Astrocyte of the cerebellum (primary cell): Measurements from ENCODE around the gene C5orf46.
A peak's percentile ranks its signal among the peaks of the same experiment; 100 is the strongest.

Experiments
- DNase-seq: peaks from one replicate; pipeline ENCODE4 v3.0.0-alpha.2; 2011; ENCODE audit warnings: low read depth
- H3K4me3 ChIP-seq: 2 replicates; pipeline ENCODE4 v1.5.1; 2011; ENCODE audit warnings: mild to moderate bottlenecking, low read depth, low read length, moderate library complexity
- CTCF ChIP-seq: IDR thresholded peaks from 2 replicates; pipeline ENCODE4 v1.5.1; 2012; ENCODE audit warnings: low read length, low read depth, moderate library complexity, mild to moderate bottlenecking; ENCODE audit errors: missing control alignments
- in situ Hi-C: cut with HindIII; loops from 2 replicates; pipeline ENCODE4 v1.10.0; 2017; ENCODE audit warnings: low sequenced_read_pairs

Gene C5orf46

GRCh38 chr5:147901599-147902039 lies 4.7 kb downstream of the C5orf46 start:
- in situ Hi-C loops, result no loop called here
- no peak overlapping the region for H3K4me3 ChIP-seq
- DNase-seq, result peak; percentile 63
- TF ChIP-seq CTCF, result no peak

DNA sequence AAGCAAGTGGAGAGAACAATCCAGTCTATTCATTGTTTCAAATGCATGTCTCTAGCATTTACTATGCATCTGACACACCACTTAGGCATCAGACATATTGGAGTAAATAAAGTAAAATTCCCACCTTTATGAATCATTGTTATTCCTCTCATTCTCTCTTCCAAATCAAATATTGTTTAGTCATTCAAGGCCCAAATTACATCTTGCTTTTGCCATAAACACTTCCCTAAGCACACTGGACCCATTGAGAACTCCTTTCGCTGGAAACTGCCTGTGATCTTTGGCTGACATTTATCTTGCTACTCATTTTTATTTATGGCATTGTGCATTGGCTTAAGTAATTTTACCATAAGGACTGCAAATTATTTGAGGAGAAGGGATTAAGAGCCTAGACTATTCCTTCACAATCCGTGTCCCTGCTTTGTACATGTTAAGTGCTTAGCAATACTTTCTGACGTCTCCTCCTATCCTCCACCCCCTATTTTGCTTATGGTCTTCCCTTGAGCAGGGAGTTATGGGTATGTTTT lies 7.4 kb downstream of the C5orf46 start:
- in situ Hi-C loops, result no loop called here
- H3K4me3 ChIP-seq, result no peak overlapping the region
- no peak for DNase-seq
- TF ChIP-seq CTCF, result no peak

DNA sequence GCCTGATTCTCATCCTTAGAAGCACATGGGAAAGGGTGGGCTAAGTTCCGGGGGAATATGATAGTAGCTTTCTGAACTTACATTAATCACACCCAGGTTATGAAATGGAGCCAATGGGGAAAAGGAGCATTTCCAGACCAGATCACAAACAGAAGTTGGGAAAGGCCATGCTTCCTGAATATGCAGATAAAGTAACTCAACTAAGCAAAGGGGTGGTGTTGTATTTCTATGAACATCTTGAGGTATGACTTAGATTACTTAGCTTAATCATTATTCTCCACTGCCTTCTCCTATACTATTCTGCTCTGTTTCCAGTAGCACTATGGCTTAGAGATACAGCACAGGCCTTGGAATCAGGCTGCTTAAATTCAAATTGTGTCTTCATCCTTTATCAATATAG lies 10.5 kb downstream of the C5orf46 start:
- in situ Hi-C loops, result no loop called here

DNA sequence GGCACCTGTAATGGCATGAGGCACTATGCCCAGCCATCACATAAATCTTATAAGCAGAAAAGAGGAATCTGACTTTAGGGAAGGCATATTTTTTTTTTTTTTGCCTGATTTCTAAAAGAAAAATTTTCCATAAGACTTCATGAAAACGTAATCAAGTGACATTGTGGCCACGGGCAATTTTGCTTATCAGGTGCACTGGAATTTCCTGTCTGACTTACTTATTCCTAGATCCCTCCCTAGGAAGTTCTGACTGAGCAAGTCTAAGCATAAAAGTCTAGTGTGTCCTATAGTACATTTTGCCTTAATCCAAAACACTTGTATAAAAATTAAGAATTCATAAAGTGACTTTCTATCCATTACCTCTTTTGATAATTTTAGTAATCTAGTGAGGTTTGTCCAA lies 12.5 kb downstream of the C5orf46 start:
- no peak overlapping the region for H3K4me3 ChIP-seq
- no peak for DNase-seq
- no peak for TF ChIP-seq CTCF
- in situ Hi-C loops, result no loop called here

More for the DNA sequence above, 10.5 kb downstream of the C5orf46 start:
- H3K4me3 ChIP-seq, result no peak overlapping the region
- TF ChIP-seq CTCF, result no peak
- DNase-seq, result no peak

DNA sequence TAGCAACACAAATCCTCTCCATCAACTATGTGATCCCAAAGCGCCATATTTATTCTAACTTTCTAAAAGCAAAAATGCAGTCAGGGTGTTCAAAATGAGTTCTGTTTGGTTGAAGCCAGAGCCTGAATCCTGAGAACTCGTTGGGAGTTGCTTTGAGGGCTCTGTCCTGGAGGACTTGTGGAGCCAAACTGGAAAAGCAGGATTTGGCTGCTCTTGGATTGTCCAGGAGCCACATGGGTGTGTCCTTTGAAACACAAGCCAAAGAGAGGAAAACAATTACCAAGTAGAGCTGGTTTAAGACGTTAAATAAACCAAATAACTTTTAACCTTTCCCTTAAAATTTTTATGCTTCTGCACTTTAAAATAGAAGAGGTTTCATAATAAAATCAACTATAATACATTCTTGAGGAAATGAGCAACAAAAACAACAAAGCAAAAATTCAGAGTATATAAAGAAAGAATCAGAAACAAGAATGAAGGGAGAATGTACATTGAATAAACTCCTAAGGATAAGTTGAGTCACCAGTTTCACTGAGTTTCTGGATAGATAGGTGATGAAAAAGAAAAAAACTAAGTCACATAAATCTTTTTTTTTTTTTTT lies 13.5 kb downstream of the C5orf46 start:
- H3K4me3 ChIP-seq, result no peak overlapping the region
- no peak for TF ChIP-seq CTCF
- no peak for DNase-seq
- in situ Hi-C loops, result no loop called here

DNA sequence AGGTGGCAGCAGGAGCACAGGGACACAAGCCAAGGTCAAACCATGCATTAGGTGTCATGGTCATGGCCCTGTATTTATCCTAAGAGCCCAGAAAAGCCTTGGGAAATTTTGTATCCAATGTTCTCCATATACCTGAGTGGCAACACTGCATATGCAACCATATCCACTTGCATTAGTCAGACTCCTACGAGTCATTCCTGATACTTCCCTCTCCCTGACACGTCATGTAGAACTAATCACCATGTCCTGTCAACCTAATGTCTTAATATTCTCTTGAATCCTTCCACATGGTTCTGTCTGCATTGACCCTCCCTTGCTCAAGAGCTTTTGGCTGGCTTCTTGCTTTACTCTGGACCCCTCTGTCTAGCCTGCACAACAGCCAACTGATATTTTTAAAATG lies 18.4 kb downstream of the C5orf46 start:
- TF ChIP-seq CTCF, result no peak
- in situ Hi-C loops, result no loop called here
- H3K4me3 ChIP-seq, result no peak overlapping the region
- no peak for DNase-seq
